ENCODE results near the gene CNKSR2. TPM values are rescaled to one million over a fixed set of nuclear protein-coding genes. Genes with fewer than 3 reads are reported as not detected.
A peak's percentile ranks its signal among the peaks of the same experiment; 100 is the strongest.
"Not testable (repeated sequence)": the region's sequence is repeated elsewhere in the genome, so short reads cannot be mapped to it uniquely, and the experiment has no call there.

The CNKSR2 gene
- total RNA-seq, 1 experiment from 2014 or later: 0.07 TPM

DNA sequence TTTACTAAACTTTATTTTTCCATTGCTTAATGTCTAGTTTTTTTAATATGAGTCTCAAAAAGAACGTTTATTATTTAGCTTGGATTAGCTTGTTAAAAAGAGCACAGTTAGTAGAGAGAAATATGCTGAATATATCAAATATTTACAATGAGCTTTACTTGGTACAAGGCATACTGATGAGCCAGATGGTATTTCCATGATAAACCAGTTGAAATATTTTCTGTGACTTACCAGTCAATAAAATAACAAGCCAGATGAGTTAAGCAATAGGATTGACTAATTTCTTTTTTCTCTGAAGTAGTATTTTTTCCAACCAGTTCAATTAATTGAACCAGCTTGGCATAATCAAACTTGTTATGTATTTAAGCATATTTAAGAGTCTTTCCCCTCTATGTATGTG lies 149.8 kb downstream of the CNKSR2 start:
- Histone ChIP-seq H3K36me3 (no peaks in the 10 kb centered on the region), H3K27me3 (no peaks in the 10 kb centered on the region), H3K4me3 (no peak overlapping the region), H3K9me3 (no peaks in the 10 kb centered on the region)
- DNase-seq: no peak

DNA sequence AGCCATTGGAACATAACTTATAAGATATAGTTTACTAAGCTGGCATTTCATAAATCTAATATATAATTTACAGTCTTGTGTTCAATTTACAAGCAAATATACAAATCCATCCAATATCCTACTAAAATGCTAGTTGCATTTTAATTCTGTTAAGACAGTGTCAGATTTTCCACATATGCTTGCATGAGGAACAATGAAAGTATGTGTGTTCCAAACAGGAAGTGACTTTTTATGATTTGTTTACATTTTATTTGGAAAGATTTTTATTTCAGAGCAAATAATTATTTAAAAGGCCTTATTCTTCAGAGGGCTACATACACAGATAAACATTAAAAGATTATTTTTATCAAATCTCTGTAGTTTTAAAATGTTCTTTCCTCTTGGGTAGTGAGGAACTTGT lies 153.9 kb downstream of the CNKSR2 start:
- H3K9me3 ChIP-seq: no peaks in the 10 kb centered on the region
- H3K36me3 ChIP-seq: no peaks in the 10 kb centered on the region
- no peaks in the 10 kb centered on the region for H3K27me3 ChIP-seq
- no peak overlapping the region for H3K4me3 ChIP-seq
- no peak for DNase-seq

DNA sequence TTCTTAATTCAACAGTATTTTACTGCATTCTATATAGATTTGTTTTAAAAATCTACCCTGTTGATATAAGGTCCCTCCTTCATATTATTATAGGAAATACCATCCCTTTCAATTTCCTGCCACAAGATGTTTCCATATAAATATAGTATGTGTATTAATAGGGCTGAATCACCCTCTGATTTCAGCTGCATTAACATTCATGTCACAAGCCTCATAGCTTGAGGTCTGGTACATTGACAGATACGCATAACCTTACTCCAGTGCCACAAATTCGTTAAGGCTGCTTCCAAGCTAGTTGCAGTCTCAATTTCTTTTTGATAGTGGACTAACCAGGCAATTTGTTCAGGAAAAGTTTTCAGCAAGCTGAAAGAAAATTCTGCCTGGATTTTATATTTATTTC lies 155.6 kb downstream of the CNKSR2 start:
- H3K27me3 ChIP-seq: no peaks in the 10 kb centered on the region
- DNase-seq: peak; percentile 0
- no peaks in the 10 kb centered on the region for H3K9me3 ChIP-seq
- no peaks in the 10 kb centered on the region for H3K36me3 ChIP-seq
- no peak overlapping the region for H3K4me3 ChIP-seq

DNA sequence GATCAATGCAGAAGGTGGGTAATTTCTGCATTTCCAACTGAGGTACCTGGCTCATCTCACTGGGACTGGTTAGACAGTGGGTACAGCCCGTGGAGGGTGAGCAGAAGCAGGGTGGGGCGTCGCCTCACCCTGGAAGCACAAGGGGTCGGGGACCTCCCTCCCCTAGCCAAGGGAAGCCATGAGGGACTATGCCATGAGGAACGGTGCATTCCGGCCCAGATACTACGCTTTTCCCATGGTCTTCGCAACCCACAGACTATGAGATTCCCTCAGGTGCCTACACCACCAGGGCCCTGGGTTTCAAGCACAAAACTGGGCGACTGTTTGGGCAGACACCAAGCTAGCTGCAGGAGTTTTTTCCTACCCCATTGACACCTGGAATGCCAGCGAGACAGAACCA lies 170.4 kb downstream of the CNKSR2 start:
- H3K4me3 ChIP-seq, DNase-seq, H3K36me3 ChIP-seq, H3K9me3 ChIP-seq, H3K27me3 ChIP-seq: not testable (repeated sequence)

DNA sequence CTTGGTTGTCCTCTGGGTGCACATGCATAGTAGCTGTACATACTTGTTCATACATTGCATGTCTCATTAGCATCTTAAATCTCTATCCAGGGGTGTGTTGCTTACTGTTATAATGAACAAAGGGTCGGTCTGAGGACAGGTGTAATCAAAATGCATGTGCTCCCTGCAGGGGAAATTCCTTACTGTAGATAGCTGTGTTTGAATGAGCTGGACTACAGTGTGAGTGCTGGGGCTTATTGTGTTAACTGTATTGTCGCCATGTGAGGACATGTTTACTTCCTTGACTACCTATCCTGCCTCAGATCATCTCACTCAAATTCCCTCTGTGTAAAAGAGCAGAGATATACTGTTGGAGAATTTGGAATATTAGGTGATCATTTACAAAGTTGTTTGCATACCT lies 185.2 kb downstream of the CNKSR2 start:
- no peaks in the 10 kb centered on the region for H3K27me3 ChIP-seq
- no peaks in the 10 kb centered on the region for H3K9me3 ChIP-seq
- DNase-seq: no peak
- no peak overlapping the region for H3K4me3 ChIP-seq
- no peaks in the 10 kb centered on the region for H3K36me3 ChIP-seq

DNA sequence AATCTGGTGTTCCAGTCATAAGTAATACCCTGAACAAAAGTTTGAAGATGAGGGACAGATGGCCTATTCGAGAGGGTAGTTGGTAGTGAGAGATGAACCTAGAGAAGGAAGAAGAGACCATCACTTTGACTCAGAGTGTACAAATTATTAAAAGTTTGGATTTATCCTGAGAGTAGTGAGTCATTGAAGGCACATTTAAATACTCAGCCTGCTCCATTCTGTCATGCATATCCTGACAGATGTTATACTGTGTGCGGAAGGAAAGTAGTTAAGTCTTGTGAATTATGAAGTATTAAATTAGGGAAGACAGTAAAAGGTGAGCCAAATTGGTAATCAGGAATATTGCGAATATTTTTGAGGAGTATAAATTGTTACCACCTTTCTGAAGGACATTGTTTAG lies 190.8 kb downstream of the CNKSR2 start:
- Histone ChIP-seq H3K27me3 (no peaks in the 10 kb centered on the region), H3K36me3 (no peaks in the 10 kb centered on the region), H3K9me3 (no peaks in the 10 kb centered on the region), H3K4me3 (no peak overlapping the region)
- no peak for DNase-seq

DNA sequence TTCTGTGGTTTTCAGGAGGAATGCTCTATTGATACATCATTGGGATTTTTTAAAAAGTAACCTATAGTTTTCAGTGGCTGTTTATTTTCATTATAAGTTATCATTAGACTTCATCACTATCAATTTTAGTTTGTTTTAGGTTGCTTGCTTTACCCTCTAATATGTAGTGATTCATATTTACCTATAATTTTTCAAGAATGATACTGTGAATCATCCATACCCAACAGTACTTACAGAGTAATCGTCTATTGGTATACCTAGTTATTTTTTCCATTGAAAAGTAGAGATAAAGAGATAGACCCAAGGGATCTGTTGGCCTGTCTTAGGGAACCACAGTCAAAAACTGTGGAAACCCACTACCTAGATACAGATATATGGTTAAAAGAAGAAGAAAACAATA lies 200.6 kb downstream of the CNKSR2 start:
- Histone ChIP-seq H3K36me3 (no peaks in the 10 kb centered on the region), H3K4me3 (no peak overlapping the region), H3K27me3 (no peaks in the 10 kb centered on the region), H3K9me3 (no peaks in the 10 kb centered on the region)
- no peak for DNase-seq

DNA sequence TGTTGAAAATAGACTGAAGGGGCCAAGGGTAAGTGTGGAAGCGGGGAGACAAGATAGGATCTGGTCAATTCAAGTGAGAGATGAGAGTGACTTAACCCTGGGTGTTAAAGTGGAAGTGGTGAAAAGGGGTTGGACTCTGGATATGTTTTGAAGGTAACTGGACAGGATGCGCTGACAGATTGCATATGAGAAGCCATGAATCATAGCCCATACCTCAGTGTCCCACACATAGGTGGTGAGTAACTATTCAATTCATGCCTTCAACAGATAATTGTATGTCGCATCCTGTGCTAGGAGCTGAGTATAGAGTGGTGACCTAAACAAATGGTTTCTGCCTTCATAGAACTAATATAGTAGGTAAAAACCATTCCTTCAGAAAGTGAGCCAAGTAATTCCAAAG lies 207.3 kb downstream of the CNKSR2 start:
- Histone ChIP-seq H3K36me3 (no peaks in the 10 kb centered on the region), H3K4me3 (no peak overlapping the region)
- DNase-seq: no peak

DNA sequence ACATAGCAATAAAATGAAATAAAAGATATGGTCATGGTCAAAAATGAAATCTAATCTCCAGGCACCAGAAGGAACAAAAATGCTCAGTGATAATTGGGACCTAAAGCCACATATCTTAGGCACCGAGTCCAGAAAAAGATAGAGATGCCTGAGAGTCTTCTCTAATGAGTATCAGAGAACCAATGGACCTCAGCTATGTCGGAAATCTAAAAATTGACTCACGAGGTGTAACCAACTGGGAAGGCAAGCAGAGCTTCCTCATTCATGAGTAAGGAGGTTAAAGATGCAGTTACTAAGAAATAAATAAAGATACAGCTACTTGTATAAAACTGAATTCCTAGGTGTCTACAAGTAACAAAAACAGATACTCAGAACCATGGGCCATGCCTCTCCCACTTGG lies 211.8 kb downstream of the CNKSR2 start:
- no peak for DNase-seq
- Histone ChIP-seq H3K27me3 (no peaks in the 10 kb centered on the region), H3K9me3 (no peaks in the 10 kb centered on the region), H3K36me3 (no peaks in the 10 kb centered on the region), H3K4me3 (no peak overlapping the region)

More for the DNA sequence above, 207.3 kb downstream of the CNKSR2 start:
- H3K27me3 ChIP-seq: no peaks in the 10 kb centered on the region
- no peaks in the 10 kb centered on the region for H3K9me3 ChIP-seq

DNA sequence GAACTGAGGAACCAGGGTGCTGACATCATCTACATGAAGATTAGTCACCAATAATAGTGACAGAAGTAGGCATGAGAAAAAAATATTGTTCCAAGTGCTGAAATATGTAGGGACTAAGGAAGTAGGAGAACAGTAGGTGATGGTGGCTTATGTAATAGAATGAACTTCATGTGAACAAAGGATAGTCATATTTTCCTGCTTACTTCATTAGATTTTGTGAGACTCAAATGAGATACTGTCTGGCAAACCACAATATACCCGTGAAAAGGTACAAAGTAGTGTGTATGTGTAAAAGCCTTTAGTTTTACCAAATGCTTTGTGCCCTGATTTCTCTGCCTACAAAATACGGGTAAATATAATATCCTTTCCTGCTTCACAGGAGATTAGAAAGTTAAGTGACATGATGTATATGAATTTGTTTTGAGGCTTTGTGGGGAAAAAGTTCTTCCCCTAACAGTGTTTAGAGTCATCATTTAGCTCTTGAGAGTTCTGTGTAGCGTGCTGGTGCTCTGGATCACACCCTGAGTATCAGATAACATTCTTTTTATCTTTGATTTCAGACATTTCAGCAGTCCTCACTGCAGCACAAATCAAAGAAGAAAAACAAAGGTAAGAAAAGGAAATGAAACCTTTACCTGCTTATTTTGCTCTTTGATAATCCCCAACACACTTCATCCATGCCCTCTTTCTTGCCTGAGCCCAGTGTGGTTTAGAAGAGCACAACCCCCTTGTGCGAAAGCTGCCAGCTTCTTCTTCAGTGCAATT lies 216.0 kb downstream of the CNKSR2 start:
- Histone ChIP-seq H3K27me3 (no peaks in the 10 kb centered on the region), H3K36me3 (no peaks in the 10 kb centered on the region), H3K4me3 (no peak overlapping the region), H3K9me3 (no peaks in the 10 kb centered on the region)
- DNase-seq: no peak

DNA sequence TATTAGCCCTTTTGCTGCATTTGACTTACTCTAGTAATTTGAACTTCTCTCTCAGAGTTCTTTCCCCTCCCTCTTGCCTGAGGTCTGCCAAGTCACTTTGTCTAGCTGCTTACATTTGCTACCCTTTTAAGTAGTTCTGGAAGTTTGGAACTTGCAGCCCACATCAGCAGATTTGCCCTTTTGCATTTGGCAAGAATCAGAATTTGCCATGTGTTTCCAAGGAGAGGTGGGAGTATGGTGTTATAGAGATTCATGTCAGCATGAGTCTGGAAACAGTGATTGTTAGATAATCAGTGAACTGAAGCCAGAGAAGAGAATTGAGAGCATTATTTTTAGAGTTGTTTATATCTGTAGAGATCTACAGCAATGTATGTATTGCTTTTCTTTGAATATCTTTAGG lies 231.8 kb downstream of the CNKSR2 start:
- no peaks in the 10 kb centered on the region for H3K36me3 ChIP-seq
- no peak for DNase-seq
- H3K9me3 ChIP-seq: no peaks in the 10 kb centered on the region
- no peak overlapping the region for H3K4me3 ChIP-seq
- H3K27me3 ChIP-seq: no peaks in the 10 kb centered on the region

DNA sequence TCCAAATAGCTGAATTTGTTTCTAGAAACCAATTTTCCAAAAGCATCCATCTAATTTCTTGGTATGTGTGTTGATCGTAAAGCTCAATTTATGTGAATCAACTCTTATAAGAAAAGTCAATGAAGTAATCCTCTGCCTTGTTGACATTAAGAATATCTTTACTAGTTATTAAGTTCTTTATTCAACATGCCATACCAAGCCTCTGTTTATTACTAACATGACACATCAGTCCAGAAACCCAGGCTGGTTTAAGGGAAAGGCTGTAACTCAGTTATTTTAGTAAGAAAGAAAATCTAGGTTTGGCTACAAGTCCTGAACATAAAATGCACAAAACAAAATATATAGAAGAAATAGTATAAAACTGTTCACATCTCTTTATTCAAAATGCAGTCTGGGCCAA lies 235.9 kb downstream of the CNKSR2 start:
- Histone ChIP-seq H3K9me3 (no peaks in the 10 kb centered on the region), H3K36me3 (no peaks in the 10 kb centered on the region), H3K27me3 (no peaks in the 10 kb centered on the region), H3K4me3 (no peak overlapping the region)
- DNase-seq: no peak

DNA sequence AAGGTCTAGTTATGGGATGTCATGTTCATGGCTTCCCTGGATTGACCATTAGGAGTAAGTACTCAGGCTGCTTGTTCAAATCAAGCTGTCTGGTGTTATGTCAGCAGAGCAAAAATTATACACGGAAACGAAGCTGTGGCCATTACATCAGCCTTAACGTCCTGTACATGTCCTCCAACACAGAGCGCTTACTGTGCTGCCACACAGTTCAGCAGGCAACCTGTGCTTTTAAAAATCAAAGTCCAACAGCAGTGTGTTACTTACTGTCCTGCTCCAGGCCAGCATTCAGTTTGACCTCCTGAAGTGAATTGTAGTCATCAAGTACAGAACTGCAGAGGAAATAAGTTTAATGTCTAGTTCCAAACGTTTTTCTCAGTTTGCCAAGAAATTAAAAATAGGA lies 237.9 kb downstream of the CNKSR2 start:
- H3K9me3 ChIP-seq: no peaks in the 10 kb centered on the region
- DNase-seq: no peak
- no peaks in the 10 kb centered on the region for H3K27me3 ChIP-seq
- H3K4me3 ChIP-seq: no peak overlapping the region
- H3K36me3 ChIP-seq: no peaks in the 10 kb centered on the region

DNA sequence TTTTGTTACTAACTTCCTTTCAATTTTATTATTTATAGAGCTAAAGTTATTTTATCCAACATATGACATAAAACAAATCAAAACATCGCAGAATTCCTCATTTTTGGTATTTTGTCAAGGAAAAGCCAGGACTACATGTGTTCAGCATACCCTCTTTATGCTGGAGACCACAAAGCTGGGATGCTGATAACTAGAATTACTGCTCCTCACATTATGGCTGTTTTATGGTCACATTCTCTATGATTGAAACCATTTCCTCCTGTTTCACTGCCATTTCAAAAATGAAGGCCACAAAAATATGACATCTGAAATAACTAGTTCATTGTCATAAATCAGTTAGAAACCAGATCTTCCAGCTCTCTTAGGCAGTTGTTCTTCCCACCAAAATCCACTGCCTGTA lies 242.2 kb downstream of the CNKSR2 start:
- Histone ChIP-seq H3K36me3 (no peaks in the 10 kb centered on the region), H3K27me3 (no peaks in the 10 kb centered on the region), H3K9me3 (no peaks in the 10 kb centered on the region), H3K4me3 (no peak overlapping the region)
- DNase-seq: no peak

DNA sequence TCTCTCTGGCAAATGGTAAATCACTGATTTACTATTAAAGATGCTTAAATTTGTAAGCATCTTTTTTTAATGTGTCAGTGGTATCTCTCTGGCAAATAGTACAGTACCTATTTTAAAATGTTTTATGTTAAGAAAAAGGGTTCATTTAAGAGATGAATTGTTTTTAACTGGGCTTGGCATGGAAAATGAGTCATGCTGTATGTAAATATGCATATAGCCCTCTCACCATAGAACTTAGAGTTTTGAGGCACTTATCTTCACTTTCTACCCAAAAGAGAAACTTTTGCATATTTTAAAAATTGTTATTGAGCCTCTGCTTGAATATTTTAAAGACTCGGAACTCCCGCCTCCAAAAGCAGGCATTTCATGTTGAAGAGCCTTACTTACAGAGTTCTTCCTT lies 246.0 kb downstream of the CNKSR2 start:
- Histone ChIP-seq H3K9me3 (no peaks in the 10 kb centered on the region), H3K27me3 (no peaks in the 10 kb centered on the region), H3K36me3 (no peaks in the 10 kb centered on the region), H3K4me3 (no peak overlapping the region)
- DNase-seq: no peak

DNA sequence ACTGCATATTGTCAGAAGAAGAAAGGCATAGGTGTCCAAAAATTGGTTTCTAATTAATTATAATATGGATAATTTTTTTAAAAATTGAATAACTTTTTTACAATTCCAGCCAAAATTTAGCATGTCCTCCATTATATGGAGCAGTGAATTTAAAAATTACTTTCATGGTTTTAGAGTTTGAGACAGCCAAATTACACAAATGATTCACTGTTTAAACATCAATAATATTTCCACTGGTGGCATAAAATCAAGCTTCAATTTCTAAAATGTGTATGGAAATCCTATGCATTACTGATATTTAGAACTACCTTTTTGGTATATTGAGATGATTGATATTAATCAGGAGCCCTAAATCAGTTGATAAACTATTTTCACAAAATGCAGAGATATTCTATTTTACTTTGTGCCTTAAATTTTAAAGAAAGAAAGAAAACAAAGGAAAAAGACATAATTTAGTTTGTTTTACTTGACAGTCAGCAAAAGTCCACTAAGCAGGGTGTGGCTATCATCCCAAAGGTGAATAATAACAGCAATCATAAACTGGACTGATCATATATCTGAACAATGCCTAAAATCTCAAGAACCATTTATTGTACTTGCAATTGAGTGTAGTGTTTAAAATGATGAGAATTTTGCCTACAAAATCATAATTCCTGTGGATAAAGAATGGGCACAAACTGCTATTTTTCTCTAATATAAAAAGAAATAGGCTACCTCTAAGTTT lies 249.7 kb downstream of the CNKSR2 start:
- Histone ChIP-seq H3K9me3 (no peaks in the 10 kb centered on the region), H3K36me3 (no peaks in the 10 kb centered on the region), H3K27me3 (no peaks in the 10 kb centered on the region), H3K4me3 (no peak overlapping the region)
- DNase-seq: no peak

DNA sequence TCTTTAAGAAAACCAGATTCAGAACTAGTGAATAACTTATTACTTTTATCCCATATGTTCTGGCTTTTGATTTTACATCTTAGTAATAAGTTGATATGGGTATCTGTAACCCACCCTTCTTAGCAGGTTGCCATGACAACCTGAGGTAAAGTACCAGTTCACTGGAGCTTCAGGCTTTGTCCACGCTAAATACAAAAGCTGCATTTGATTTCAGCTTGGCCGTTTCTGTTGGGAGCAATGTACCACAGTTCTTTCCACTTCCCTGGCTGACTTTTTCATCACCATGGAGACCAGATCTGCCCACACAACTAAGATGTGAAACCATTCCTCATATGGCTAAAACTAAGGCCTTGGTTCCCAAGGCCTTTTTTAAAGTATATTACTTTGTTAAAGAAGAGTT lies 257.8 kb downstream of the CNKSR2 start:
- H3K4me3 ChIP-seq: no peak overlapping the region
- no peaks in the 10 kb centered on the region for H3K27me3 ChIP-seq
- no peak for DNase-seq
- no peaks in the 10 kb centered on the region for H3K9me3 ChIP-seq
- no peaks in the 10 kb centered on the region for H3K36me3 ChIP-seq

DNA sequence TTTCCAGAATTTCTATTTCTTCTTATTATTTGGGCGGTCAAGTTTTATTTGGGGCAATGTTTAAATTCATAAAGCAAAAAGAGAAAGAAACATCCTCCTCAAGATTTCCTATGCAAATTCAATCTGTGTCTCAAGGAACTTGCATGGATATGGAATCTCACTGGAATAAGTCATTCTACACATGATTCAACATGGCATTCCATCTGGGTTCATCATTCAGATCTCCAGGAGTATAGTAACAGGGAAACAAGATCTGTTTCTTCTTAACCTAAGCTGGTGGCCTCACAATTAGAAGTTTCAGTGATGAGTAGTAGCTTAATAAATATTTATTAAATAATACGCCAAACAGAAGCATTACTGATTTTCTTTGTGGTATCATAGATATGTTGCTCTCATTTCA lies 264.1 kb downstream of the CNKSR2 start:
- H3K27me3 ChIP-seq: no peaks in the 10 kb centered on the region
- H3K9me3 ChIP-seq: no peaks in the 10 kb centered on the region
- no peak overlapping the region for H3K4me3 ChIP-seq
- no peaks in the 10 kb centered on the region for H3K36me3 ChIP-seq
- no peak for DNase-seq

Measured in MG63 (cell line).